Stomach (tissue), 4 donors: ENCODE data around the gene FAM98C.

Experiments used
- POLR2A ChIP-seq, 4 donors: fragments of 450-650 bp; IDR thresholded peaks; one replicate each; pipeline ENCODE4 v1.6.1; 2016; ENCODE audit warnings: antibody characterized with exemption in 4 of 4, control low read depth in 2 of 4, mild to moderate bottlenecking in 1 of 4, moderate library complexity in 1 of 4
- POLR2AphosphoS5 ChIP-seq, 3 donors: sonication (generic); formaldehyde crosslinking; IDR thresholded peaks; one replicate each; pipeline ENCODE4 v1.6.1; 2016; ENCODE audit warnings: antibody characterized with exemption in 3 of 3
- TF ChIP-seq, protein P1 (sequence below), 7 experiments: fragments of 450-650 bp in 4 of 7; fragments of 200-600 bp in 3 of 7; sonication (generic) in 3 of 7; IDR thresholded peaks; one replicate each; pipeline ENCODE4 v1.5.1; 2016 to 2019; ENCODE audit warnings: antibody characterized with exemption in 7 of 7, control low read depth in 2 of 7, mild to moderate bottlenecking in 1 of 7

GRCh38 chr19:38433268-38433733 is 30.4 kb downstream of the FAM98C start, which contains the start of gene RYR1:
- TF ChIP-seq, protein P1, sequence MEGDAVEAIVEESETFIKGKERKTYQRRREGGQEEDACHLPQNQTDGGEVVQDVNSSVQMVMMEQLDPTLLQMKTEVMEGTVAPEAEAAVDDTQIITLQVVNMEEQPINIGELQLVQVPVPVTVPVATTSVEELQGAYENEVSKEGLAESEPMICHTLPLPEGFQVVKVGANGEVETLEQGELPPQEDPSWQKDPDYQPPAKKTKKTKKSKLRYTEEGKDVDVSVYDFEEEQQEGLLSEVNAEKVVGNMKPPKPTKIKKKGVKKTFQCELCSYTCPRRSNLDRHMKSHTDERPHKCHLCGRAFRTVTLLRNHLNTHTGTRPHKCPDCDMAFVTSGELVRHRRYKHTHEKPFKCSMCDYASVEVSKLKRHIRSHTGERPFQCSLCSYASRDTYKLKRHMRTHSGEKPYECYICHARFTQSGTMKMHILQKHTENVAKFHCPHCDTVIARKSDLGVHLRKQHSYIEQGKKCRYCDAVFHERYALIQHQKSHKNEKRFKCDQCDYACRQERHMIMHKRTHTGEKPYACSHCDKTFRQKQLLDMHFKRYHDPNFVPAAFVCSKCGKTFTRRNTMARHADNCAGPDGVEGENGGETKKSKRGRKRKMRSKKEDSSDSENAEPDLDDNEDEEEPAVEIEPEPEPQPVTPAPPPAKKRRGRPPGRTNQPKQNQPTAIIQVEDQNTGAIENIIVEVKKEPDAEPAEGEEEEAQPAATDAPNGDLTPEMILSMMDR (IDR thresholded peaks at IDR 0.05) = no peak
- TF ChIP-seq POLR2AphosphoS5 (IDR thresholded peaks at IDR 0.05) (no peak), POLR2A (IDR thresholded peaks at IDR 0.05) (no peak)
